HG03378 (cell line): ENCODE results near the gene USP10.
A peak's percentile ranks its signal among the peaks of the same experiment; 100 is the strongest.
"Not testable (repeated sequence)": the region's sequence is repeated elsewhere in the genome, so short reads cannot be mapped to it uniquely, and the experiment has no call there.

Source experiments
- ATAC-seq: cut with Tn5 transposase; IDR thresholded peaks from one replicate; pipeline ENCODE4 v1.9.1; 2021; ENCODE audit warnings: mild to moderate bottlenecking, moderate library complexity; ENCODE audit not compliant: unreplicated experiment

The USP10 gene

DNA sequence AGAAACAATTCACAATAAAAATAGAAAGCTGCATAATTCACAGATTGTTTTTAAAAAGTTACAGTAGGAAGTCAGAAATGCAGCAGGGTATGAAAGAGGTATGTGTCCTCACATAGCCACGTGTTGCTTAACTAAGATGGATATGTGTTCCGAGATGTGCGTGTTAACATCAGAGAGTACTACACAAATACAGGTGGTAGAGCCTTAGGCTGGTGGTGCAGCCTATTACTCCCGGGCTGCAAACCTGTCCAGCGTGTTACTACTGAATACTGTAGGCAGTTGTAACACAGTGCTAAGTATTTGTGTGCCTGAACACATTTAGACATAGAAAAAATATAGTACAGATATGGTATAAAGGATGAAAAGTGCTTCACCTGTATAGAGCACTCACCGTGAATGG lies 46.4 kb downstream of the USP10 start:
- ATAC-seq, result no peak

DNA sequence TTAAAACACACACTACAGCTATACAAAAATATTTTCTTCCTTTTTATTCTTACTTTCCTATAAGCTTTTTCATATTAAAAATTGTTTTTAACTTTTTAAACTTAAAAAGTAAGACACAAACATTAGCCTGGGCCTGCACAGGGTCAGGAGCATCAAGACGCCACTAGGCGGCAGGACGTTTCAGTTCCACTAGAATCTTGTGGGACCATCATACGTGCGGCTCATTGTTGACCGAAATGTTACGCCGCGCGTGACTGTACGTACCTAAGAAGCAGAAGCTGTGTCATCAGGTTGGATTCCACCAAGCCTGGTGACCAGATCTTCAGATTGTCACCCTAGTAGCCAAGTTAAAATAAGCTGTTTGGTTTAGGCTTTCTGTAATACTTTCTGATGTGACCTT lies 47.1 kb downstream of the USP10 start:
- no peak for ATAC-seq

DNA sequence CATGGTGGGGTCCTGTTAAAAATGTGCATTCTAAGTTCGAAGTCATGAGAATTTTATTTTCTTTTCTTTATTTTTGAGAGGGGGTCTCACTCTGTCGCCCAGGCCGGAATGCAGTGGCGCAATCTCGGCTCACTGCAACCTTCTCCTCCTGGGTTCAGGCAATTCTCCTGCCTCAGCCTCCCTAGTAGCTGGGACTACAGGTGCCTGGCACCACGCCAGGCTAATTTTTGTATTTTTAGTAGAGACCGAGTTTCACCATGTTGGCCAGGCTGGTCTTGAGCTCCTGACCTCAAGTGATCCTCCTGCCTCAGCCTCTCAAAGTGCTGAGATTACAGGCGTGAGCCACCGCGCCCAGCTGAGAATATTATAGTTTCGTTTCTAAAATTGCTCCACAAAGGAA lies 48.4 kb downstream of the USP10 start:
- ATAC-seq, result not testable (repeated sequence)

DNA sequence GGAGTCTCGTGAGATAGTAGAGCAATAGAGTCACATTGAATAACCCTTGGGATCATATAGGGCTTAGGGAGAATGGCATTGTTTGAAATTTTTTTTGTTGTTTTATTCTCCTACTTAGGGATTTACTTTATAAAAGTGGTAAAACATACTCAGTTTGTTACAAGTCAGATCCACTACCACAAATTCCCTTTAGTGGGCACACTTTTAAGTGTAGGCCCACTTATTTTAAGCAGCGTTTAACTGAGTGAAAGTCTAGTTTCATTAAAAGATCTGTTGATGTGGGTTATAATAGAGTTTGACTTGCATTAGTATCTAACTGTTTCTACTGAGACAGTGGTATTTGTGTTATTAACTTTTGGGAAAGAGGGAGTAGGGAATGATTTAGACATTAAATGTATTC lies 49.3 kb downstream of the USP10 start:
- ATAC-seq, result no peak

- no peak for ATAC-seq
Measured at GRCh38 chr16:84749815-84750214, 50.0 kb downstream of the USP10 start.

DNA sequence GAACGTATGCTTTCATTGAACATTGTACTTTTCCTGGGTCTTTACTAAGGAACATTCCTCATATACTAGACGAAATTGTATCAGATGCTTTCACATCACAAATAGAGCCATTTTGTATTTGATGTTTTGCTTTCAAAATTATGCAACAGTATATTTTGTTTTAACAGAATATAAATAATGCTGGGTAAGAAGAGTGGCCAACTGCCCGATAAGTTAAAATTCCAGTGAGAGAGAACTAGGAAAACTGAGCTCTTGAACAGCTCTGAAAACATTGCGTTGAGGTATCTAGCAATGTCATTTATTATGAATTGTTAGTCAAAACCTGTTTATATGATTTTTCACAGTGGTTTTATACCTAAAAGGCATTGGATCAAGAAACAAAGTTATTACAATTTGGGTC lies 50.8 kb downstream of the USP10 start:
- ATAC-seq, result no peak

DNA sequence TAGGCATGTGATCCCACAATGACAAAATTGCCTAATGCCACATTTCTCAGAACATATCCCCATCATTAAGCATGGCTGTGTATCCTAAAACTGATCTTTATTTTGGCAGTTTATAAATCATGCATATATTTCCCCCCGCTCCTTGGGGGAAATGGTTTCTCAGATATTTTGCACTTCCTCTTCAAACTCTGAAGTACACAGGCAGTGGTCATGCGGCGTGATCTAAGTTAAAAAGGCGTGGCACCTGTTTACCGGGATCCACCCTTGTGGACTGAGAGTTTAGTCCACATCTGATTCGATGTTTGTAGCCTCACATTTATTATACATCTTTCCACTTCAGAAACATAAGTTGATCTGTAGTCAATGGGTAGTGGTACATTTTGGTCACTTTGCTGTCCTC lies 51.4 kb downstream of the USP10 start:
- no peak for ATAC-seq

DNA sequence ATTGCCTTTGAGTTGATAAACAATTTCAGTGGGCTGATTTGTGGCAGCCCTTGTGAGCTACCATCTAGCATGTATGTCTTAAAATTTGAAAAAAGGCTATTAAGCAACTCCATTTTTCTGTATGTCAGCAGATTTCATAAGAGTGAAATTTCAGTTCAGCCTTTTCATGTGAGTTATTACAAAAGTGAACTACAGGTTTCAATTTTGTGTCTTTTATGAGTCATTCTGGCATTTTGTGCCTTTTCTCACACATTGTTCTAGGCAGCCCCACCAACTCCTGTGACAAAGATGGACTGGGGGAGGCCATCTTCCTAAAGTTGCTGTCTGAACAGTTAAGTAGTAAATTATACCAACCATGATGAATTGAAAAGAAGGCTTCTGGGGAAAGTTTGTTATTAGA lies 52.1 kb downstream of the USP10 start:
- ATAC-seq, result peak; percentile 49

DNA sequence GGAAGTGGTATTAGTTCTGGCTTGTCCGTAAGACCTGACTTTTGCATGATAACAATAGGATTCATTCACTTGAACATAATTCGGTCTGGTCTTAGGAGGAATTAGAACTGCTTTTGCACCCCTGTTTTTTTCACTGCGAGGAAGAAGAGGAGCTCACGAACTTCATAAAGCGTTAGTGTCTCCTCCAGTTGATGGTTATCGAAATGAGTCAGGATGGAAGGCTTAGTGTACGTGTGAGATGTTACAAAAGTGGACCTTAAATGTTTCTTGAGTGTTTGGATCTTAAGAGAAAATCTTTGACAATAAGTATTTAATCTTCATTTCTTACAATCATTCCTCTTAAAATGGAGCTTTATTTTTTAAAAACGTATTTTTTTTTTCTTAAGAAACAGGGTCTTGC lies 52.8 kb downstream of the USP10 start:
- ATAC-seq, result no peak

DNA sequence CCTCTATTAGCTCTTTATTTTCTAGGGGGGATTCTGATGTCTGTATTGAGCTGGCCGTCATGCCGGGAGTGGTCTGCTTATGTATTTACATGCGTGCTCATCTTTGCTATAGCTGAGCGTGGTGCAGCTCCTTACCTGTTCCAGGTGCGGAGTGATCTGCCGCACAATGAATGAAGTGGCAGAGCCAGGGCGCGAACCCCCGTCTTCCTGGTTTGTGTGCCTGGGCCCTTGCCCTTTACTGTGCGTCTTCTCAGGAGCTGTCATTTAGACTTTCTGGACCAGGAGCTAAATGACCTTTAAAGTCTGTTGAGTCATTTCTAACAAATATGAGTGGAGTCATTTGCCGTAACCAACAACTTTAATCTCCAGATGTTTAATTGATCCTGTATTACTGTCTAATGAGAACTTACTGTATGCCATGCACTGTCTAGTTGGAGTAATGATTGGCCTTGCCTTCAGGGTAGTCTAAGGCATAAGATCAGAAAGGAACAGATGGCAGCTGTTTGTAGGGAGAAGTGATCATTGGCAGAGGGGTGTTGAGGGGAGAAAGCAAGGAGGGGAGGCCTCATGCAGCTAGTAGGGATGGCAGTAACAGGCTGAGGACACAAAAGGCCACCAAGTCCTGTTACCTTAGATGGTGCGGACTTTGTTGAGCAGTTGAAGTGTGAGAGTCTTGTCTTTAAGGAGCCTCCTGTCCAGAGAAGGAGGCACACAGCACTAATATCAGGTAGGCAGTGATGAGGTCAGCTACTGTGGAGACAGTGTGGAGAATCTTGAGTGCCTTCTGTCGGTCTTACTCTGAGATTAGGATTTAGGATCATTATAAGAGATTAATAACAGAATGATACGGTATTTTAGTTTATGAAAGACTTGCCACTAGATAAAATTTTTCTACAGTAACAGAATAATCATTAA lies 53.9 kb downstream of the USP10 start:
- ATAC-seq, result no peak

DNA sequence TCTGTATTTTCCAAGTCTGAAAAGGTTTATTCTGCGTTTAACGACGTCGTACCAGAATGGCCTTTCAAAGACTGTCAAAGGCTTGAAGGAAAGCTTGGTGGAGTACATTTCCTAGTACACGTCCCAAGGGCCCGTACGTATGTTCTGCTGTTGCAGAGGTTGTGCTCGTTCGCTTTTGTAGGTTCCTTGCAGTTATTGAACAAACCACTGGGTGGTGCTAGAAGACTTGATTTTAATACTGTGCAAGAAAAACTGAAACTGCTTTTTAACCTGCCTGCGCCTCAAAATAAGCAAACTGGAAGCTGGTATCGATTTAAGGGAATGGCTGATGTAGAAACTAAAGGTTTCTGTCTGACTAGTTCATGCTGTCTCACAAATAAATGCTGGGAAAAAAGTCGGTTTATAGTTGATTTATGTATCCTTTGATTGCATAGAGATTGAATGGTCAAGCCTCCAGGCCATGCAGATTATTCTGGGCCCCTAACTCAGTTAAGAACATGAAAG lies 54.6 kb downstream of the USP10 start:
- ATAC-seq, result peak; percentile 60

- no peak for ATAC-seq
Measured at GRCh38 chr16:84754956-84755672, 55.3 kb downstream of the USP10 start.

DNA sequence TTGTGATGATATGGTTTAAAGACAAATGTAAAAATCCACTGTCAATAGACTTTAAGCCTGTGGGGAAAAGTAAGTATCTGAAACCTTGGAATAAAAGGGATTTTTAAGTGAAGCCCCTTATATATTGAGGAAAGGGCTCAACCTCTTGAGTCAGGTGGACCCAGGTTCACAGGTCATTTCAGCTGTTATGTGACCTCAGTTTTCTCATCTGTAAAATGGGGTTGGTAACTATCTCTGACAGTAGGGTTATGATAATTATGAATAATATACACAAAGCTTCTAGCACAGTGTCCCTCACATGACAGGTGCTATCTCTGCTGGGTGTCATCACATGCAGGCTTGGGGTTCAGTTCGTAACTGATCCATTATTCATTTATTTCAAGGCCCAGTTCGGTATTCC lies 57.0 kb downstream of the USP10 start:
- ATAC-seq, result no peak

DNA sequence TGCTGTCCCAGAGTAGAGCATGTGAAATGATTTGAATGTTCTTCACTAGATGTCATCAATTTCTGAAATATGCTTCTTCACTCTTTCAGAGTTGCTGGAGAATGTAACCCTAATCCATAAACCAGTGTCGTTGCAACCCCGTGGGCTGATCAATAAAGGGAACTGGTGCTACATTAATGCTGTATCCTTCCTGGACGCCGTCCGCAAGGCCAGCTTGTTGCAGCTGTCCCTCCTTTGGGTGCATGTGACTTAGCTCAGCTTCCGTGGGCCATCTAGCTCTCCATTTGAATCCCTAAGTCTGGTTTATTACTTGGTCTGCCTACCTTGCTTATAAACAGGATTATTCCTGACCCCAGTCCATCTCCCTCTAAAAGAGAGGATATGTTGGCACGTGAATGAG lies 58.8 kb downstream of the USP10 start:
- no peak for ATAC-seq

- ATAC-seq, result no peak
Measured at GRCh38 chr16:84759061-84759460, 59.3 kb downstream of the USP10 start.

- ATAC-seq, result no peak
Measured at GRCh38 chr16:84759906-84760305, 60.1 kb downstream of the USP10 start.

- ATAC-seq, result no peak
Measured at GRCh38 chr16:84761448-84762368, 61.9 kb downstream of the USP10 start.

DNA sequence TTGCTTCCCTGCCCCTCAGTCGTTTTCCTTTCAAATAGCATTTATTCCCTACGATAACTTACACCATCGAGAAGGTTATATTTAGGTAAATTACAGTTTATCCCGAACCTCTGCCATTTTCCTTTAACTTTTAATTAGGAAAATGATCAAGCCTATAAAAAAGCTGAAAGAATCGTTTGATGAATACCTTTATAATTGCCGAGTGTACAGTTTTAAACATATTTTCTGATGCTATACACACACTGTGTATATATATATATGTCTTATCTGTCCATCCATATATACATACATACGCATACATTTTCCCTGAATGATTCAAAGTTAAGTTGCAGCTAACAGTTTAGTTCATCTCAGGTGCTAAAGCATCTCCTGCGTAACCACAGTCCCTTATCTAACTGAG lies 63.4 kb downstream of the USP10 start:
- ATAC-seq, result no peak

- no peak for ATAC-seq
Measured at GRCh38 chr16:84763629-84764028, 63.8 kb downstream of the USP10 start.

DNA sequence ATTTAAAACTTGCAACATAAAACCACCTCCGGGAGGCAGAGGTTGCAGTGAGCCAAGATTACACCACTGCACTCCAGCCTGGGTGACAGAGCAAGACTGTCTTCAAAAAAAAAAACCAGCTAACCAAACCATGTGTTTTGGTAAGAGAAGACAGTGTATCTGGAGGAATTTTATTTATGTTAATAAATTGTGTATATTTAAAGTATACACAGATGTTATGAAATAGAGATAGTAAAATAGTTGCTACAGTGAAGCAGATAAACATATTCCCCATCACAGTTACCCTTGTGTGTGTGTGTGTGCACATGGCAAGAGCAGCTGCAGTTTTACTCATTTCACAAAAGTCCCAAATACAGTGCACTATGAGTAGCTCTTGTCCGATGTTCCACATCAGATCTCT lies 65.2 kb downstream of the USP10 start:
- no peak for ATAC-seq
